A549 treated with CORT108297 at 1 μM for 4 hours (cell line): ENCODE measurements around the gene VPS13C. TPM values are rescaled to one million over a fixed set of nuclear protein-coding genes. Genes with fewer than 3 reads are reported as not detected.

Experiments
- total RNA-seq: library from RNA; stranded (reverse); fragments of 200-300 nt; extraction: Qiagen RNA extraction; gene quantifications from 5 replicates; pipeline ENCODE4 v1.2.3, GENCODE V29; 2022

VPS13C gene
- total RNA-seq: 9.5 to 14.6 TPM (median 10.5 TPM) in 5 replicates

GRCh38 chr15:62060113-62060895, at the start of gene VPS13C:
Gene VPS13C, minus strand, starts transcription at chr15:62060447. Its CDS starts 73 bp downstream, at chr15:62060374.

GRCh38 chr15:62066663-62067447, 6.6 kb upstream of the VPS13C start, which contains the start of gene C2CD4A:
Gene C2CD4A, plus strand, starts transcription at chr15:62066977. Its CDS starts 637 bp downstream, at chr15:62067614.

Other genes with a start within 250 kb of the VPS13C start
- gene C2CD4A, start 6.5 kb upstream of the VPS13C start, total RNA-seq: 0.05 to 0.11 TPM (median 0.07 TPM) in 5 replicates
- gene C2CD4B, start 104.8 kb upstream of the VPS13C start, total RNA-seq: 0.07 to 0.24 TPM (median 0.11 TPM) in 4 of 5 replicates, not detected in the other